Measurements from ENCODE around the gene FUT7. TPM values are rescaled to one million over a fixed set of nuclear protein-coding genes. Genes with fewer than 3 reads are reported as not detected.

The FUT7 gene
- total RNA-seq, 1 experiment from 2014 or later = not detected

- H4K5ac ChIP-seq (ENCODE audit: insufficient read length, low read depth, low read length) = no peak overlapping the region
- peaks cover 2 to 17% of the 10 kb centered on the region in 2 experiments; a peak in 3 of 4 replicates for H3K4me1 Mint-ChIP-seq
- H2AFZ ChIP-seq (ENCODE audit: low read length) = no peak overlapping the region
- H3K27ac ChIP-seq (ENCODE audit: insufficient read length, low read depth, low read length) = no peak overlapping the region
- H2AK5ac ChIP-seq (ENCODE audit: insufficient read length, low read length) = no peak overlapping the region
- no peak overlapping the region for H4K8ac ChIP-seq (replicated peaks; ENCODE audit: insufficient read length, low read depth, low read length)
- H3K27ac Mint-ChIP-seq = no peak overlapping the region
- no peak overlapping the region for H2BK120ac ChIP-seq (ENCODE audit: low read depth, low read length, poor library complexity, severe bottlenecking)
- no peak overlapping the region for H3K18ac ChIP-seq (ENCODE audit: insufficient read length, low read depth, low read length)
- no peak overlapping the region for H2BK20ac ChIP-seq (ENCODE audit: low read depth, low read length, poor library complexity, severe bottlenecking)
- H3K9me3 ChIP-seq (ENCODE audit: control insufficient read depth, low read depth, low read length) = no peaks in the 10 kb centered on the region
- H3T11ph ChIP-seq (ENCODE audit: low read length) = no peak overlapping the region
- no peaks in the 10 kb centered on the region for H3K79me1 ChIP-seq (ENCODE audit: insufficient read depth, low read depth, low read length, poor library complexity, severe bottlenecking)
- no peak overlapping the region for H4K91ac ChIP-seq (ENCODE audit: insufficient read length, low read depth, low read length)
- H3K23ac ChIP-seq (ENCODE audit: insufficient read length, low read depth, low read length) = no peak overlapping the region
- H3K14ac ChIP-seq (ENCODE audit: insufficient read depth, low read length) = no peak overlapping the region
- H3K9ac ChIP-seq (ENCODE audit: extremely low read depth, insufficient read length, low read length) = no peak overlapping the region
- no peak overlapping the region for H2BK15ac ChIP-seq (ENCODE audit: low read depth, low read length)
- H3K23me2 ChIP-seq (ENCODE audit: insufficient read length, low read depth, low read length, poor library complexity, severe bottlenecking) = peaks cover 9% of the 10 kb centered on the region
- H2BK5ac ChIP-seq (ENCODE audit: insufficient read length, low read length) = no peak overlapping the region
- H3K4me3 Mint-ChIP-seq = peak overlapping the region in 1 of 2 experiments; percentile 66; a peak in 1 of 5 replicates
- H3K4ac ChIP-seq (ENCODE audit: low read depth, low read length) = no peak overlapping the region
- H3K27me3 ChIP-seq (ENCODE audit: insufficient read depth, low read length) = no peaks in the 10 kb centered on the region
- WGBS (ENCODE audit: extremely low coverage, insufficient read length, low lambda C conversion rate) = no CpG with 5 or more reads among the region's 4 CpGs
- H3K27me3 Mint-ChIP-seq (ENCODE audit: low read depth) = peaks cover 23% of the 10 kb centered on the region
- no peak overlapping the region for H2BK12ac ChIP-seq (ENCODE audit: insufficient read length, low read depth, low read length)
- H3K9me3 Mint-ChIP-seq = no peaks in the 10 kb centered on the region
- no peak overlapping the region for H3K4me2 ChIP-seq (ENCODE audit: insufficient read depth, insufficient read length, low read length)
- no peak for TF ChIP-seq CTCF (conservative IDR thresholded peaks at IDR 0.05)
- H3K79me2 ChIP-seq (ENCODE audit: insufficient read depth, low read length) = no peaks in the 10 kb centered on the region
- H3K4me1 ChIP-seq (ENCODE audit: insufficient read depth, low read length) = no peaks in the 10 kb centered on the region
- H3K56ac ChIP-seq (ENCODE audit: insufficient read length, low read depth, low read length) = no peak overlapping the region
- H4K20me1 ChIP-seq (ENCODE audit: control insufficient read depth, insufficient read depth, insufficient read length) = peaks cover 2% of the 10 kb centered on the region
- no peak for DNase-seq
- H3K36me3 Mint-ChIP-seq (ENCODE audit: insufficient read depth in 1 of 3, low read depth in 3 of 3) = no peaks in the 10 kb centered on the region
These were observed 5.1 kb downstream of the FUT7 start for GRCh38 chr9:137026828-137027227.

Measured in H9 (cell line).